ENCODE results near the gene TRNT1.

Gene TRNT1

DNA sequence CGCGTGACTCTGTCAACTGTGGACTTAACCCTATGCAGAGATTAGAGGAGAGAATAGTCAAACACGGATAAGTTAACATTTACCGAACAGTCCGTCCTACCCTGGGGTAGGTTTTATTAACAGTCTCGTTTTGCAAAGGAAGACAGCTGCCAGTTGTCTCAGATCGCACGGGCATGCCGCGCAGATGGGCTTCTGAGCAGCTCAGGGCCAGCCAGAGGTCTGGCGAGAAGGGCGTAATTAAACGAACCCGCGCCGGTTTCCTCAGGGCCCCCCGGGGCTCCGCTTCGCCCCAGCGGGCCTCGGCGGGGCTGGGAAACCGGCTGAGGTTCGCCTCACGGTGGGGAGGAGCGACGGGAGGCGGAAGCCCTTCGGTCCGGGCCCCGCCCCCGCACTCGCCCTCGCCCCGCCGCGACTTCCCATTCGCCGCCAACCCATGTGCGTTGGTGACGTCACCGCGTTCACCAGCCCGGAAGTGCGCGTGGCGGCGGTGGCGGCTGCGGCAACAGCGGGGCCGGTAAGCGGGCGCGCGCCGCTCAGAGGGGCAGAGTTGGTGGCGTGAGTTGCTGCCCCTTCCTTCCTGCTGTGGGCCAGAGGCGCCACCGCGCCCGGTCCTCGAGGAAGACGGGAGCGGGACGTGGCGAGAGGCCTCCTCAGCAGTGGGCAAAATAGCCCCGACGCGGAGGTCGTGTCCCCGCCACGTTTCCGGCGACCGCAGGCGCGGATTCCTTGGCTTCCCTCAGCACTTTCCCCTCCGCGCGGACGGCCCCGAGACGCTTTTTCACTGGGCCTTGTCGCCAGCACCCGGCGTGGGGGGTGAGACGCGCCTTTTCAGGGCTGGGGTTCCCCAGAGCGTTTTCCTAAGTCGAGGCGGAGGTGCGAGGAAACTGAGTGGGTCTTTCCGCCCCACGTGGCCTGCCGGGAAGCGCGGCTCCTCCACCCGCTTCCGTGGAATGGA is at the start of gene TRNT1:
TRNT1 (plus strand) TSS at position 464 of the 955 bp plus-strand sequence. CDS start 2,101 bp downstream, outside the sequence.
- DNase-seq (ENCODE audit: extremely low read depth, low read depth) = peak; percentile 80
- TF ChIP-seq, protein P1, sequence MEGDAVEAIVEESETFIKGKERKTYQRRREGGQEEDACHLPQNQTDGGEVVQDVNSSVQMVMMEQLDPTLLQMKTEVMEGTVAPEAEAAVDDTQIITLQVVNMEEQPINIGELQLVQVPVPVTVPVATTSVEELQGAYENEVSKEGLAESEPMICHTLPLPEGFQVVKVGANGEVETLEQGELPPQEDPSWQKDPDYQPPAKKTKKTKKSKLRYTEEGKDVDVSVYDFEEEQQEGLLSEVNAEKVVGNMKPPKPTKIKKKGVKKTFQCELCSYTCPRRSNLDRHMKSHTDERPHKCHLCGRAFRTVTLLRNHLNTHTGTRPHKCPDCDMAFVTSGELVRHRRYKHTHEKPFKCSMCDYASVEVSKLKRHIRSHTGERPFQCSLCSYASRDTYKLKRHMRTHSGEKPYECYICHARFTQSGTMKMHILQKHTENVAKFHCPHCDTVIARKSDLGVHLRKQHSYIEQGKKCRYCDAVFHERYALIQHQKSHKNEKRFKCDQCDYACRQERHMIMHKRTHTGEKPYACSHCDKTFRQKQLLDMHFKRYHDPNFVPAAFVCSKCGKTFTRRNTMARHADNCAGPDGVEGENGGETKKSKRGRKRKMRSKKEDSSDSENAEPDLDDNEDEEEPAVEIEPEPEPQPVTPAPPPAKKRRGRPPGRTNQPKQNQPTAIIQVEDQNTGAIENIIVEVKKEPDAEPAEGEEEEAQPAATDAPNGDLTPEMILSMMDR (IDR thresholded peaks at IDR 0.05; ENCODE audit: low read depth, low read length) = no peak

DNA sequence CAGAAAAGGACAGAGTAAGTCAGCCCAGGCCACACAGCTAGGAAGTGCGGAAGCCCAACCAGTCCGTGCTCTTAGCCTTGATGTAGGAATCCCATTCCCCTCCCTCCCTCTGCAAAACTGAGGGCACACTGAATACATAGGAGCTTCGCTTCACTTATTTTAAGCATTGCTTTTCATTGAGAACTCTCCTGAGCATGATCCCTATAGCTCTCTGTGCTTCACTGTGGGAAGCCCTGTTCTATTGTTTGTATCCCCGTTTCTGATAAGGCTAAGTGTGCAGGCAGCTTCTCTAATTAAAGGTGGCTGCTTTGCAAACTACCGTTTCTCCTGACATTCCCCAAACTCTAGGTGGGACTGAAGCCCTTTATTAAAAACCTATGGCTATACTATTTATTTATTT is 46.4 kb upstream of the TRNT1 start:
- DNase-seq (ENCODE audit: extremely low read depth, low read depth) = no peak
- TF ChIP-seq, protein P1 (IDR thresholded peaks at IDR 0.05; ENCODE audit: low read depth, low read length) = no peak

DNA sequence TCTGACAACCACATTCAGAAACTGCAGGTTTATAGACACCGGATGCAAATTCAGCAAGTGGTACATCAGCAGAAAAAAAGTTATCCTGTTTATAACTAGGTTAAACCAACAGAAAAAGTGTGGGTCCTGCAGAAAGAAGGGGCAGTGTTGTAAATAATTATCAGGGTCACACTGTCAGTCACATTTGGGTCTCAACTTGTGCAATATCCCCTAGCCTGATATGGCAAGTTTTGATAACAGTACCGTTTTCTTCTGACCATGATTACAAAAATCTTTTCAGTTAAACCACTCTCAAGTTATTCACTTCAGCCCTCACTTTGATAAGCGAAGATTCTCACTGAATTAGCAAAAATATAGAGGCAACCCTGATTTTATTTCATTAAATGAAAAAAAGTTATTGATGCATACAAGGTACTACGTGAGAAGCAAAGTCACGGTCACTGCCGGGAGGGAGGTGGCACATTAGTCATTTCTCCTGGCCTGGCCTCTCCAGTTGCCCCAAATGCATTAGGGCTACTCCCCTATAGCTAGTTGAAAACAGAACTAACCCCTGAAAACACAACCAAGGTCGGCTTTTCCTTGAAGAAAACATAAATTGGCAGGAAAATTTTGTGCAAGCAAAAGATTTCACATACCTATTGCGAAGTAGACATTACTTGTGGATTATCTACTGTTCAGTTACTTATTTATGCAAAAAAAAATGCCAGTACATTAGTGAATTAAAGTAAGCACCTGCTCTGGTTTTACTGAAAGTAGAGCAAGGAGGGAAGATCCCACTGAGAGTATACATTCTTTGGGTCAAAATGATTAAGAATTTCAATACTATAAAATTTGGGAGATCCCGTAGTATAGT is 45.1 kb upstream of the TRNT1 start:
- no peak for DNase-seq (ENCODE audit: extremely low read depth, low read depth)
- TF ChIP-seq, protein P1 (IDR thresholded peaks at IDR 0.05; ENCODE audit: low read depth, low read length) = no peak

DNA sequence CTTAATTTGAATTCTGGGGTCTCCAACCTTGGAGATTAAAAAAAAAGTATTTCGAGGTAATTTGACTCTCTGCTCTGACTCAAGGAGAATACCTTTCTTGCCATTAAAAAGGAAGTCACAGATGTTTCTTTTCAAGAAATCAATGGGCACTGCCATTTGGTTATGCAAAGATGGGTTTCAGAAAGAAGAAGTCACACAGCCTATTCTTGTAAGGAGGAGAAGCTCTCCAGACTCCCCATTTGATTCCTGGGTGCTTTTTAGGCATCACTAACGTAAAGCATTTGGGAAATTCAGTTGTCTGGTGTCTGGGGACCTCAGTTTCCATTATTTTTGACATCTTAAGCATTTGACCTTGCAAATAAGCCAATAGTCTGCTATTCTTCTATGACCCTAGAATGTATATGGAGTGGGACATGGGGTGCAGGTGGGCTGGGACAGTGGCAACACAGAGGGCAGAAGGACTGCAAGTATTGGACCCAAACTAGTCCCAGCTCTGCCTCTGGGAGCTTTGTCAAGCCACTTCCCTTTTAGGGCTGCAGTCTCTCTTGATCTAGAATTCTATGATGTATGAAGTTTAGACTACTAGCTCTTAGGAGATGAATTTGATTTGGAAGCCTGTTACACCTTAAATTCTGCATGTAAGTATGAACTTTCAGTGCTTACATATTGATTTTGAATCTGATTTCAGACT is 44.4 kb upstream of the TRNT1 start:
- TF ChIP-seq, protein P1 (IDR thresholded peaks at IDR 0.05; ENCODE audit: low read depth, low read length) = no peak
- no peak for DNase-seq (ENCODE audit: extremely low read depth, low read depth)

DNA sequence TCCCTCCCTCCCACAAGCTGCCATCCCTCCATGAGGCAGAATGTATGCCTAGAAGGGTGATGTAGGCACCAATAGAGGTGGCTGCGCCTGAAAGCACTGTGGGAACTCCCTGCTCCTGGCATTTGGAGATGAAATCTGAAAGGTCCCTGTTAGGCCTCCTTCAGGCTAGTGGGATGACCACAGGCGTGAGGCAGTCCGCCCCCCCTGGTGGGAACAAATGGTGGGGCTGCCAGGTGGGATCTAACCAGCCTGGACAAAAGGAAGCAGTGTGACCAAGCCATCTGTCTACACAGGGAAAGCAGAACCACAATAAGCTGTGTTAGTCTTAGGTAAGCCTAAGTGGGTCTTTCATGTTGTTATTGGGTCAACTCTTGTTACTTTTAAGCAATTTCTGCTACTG is 41.9 kb upstream of the TRNT1 start:
- DNase-seq (ENCODE audit: extremely low read depth, low read depth) = no peak
- TF ChIP-seq, protein P1 (IDR thresholded peaks at IDR 0.05; ENCODE audit: low read depth, low read length) = no peak

DNA sequence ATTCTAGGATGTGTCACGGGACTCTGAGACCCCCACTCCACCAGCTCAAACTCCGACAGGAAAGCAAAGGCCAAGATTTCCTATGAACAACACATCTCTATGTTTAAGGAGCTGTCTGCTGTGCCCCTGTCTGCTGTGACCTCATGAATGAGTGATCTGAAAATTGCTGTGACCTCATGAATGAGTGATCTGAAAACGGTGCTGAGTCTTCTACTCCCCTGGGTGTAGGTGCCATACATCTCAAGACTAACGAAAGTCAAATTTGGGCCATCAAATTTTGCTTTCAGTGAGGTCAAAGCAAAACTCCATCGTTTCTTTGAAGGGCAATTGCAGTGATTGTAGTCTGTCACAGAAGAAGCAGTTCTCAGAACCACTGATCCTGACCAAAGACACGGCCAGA is 41.0 kb upstream of the TRNT1 start:
- TF ChIP-seq, protein P1 (IDR thresholded peaks at IDR 0.05; ENCODE audit: low read depth, low read length) = no peak
- DNase-seq (ENCODE audit: extremely low read depth, low read depth) = no peak
